Measurements from ENCODE around the gene AASDHPPT.
"Not testable (repeated sequence)": the region's sequence is repeated elsewhere in the genome, so short reads cannot be mapped to it uniquely, and the experiment has no call there.

Gene AASDHPPT, protein sequence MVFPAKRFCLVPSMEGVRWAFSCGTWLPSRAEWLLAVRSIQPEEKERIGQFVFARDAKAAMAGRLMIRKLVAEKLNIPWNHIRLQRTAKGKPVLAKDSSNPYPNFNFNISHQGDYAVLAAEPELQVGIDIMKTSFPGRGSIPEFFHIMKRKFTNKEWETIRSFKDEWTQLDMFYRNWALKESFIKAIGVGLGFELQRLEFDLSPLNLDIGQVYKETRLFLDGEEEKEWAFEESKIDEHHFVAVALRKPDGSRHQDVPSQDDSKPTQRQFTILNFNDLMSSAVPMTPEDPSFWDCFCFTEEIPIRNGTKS

DNA sequence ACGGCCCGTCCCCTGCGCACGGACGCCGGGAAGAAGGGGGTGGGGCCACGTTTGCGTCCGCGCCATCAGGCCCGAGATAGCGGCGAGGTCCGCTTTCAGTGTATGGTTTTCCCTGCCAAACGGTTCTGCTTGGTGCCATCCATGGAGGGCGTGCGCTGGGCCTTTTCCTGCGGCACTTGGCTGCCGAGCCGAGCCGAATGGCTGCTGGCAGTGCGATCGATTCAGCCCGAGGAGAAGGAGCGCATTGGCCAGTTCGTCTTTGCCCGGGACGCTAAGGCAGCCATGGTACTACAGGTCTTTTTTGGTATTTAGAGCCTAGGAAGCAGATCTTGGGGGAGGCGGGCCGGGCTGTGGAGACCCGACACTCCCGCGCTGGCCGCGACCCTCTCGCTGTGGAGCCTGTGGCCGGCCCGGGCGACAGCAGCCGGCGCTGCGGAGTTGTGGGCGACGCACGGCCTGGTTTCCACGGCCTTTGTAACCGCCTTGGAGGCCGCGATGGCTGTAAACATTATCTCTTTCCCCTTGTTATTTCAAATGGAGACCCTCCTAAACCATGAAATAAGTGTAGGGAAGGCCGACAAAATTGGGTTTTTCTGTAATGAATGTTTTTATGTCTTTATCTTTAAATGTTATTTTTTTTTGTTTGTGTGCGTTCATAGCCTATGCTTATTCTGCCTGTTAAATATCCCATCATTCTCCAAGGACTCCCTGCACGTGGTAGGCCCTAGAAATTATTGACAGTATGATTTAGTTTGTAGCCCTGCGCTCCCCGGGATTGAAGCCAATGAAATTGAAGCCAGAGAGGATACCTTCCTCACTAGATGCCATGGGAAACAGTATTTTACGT lies at the start of gene AASDHPPT:
Gene AASDHPPT (plus strand): TSS at position 54 of the 847 bp plus-strand sequence. CDS start 49 bp downstream, at position 103.
- peak; percentile 12 for DNase-seq (ENCODE audit: low read depth)

DNA sequence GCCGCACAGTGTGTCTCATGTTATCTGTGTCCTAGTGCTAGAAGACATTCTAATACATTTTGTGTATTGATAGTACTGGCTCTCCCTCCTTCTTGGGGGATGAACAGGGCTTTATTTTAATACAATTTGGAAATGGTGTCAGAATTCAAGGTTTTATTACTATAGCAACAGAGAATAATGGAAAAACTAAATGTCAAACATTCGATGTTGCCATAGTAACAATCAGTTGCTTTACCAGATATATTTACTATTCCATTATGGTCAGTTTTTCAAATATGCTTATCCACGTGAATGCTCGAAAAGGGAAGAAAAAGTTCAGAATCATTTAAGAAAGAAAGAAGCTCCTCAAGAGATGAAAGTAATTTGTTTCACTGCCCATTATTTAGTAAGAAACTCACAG lies 46.9 kb upstream of the AASDHPPT start:
- DNase-seq (ENCODE audit: low read depth): no peak

DNA sequence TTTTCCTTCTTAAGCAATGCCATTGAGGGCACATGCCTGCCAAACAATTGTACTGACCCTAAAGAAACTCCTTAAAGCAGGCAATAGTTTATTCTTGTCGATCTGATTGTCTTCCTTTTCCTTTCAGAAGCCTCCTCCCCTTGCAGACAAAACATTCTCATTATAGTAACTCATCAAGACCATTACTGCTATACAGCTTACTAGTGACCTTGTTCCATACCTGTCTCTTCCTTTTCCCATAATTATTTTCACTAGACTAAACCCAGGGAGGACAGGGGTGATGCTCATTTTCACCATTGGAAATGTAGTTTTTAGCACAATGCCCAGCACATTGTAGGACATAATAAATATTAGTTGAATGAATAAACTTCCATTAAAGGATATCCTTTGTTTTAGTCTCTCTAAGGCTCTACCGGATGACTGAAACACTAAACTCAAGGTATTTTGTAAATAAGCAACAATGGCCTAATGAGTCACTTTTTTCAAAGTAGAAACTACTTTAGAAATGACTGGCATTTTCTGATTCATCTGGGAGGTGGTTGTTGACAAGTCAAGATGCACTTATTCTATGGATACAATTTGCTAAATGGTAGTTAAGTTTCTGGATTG lies 46.2 kb upstream of the AASDHPPT start:
- no peak for DNase-seq (ENCODE audit: low read depth)

DNA sequence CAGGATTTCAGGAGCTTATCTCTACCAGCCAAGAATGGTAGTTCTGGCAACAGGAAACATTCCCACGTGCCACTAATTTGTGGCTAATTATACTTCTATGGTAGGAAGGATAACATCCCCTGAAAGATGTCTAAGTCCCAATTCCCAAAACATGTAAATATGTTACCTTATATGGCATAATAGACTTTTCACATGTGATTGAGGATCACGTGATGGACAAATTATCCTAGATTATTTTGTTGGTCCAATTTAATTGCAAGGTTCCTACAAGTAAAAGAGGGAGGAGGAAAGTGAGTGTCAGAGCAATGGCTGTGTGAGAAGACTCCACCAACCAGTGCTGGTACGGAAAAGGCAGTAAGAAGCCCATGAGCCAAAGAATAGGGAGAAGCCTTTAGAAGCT lies 45.5 kb upstream of the AASDHPPT start:
- DNase-seq (ENCODE audit: low read depth): no peak

DNA sequence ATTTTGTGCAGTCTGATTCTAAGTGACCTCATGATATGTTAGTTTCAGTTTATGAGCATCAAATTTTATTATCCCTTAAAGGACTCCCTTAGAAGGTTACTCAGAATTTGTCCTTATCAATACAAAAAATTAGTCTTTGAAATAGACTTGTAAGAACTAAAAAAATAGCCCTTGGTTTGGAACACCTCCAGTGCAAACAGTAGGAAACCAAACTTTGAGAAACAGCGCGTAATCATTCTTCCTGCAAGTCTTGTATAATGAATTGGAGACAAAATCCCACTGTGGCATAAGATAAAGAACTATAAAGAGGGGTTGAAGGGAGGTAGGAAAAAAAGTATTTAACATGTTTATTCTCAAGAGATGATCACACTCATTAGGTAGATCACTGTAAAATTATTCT lies 44.6 kb upstream of the AASDHPPT start:
- DNase-seq (ENCODE audit: low read depth): no peak

DNA sequence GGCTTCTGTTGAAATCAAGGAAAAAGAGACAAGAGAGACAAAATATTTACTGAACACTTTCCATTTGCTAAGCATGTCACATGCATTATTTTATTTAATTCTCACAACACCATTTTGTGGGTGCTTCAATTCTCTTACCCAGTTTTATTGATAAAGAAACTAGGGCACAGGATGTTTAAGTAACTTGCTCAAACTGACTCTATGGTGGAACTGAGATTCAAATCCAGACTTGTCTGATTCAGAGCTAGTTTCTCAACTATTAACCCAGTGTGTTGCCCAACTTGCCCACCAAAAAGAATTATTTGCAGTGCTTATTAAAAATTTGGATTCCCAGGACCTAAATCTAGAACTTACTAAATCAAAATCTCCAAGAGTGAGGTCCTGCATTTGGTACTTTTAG lies 33.9 kb upstream of the AASDHPPT start:
- DNase-seq (ENCODE audit: low read depth): no peak

DNA sequence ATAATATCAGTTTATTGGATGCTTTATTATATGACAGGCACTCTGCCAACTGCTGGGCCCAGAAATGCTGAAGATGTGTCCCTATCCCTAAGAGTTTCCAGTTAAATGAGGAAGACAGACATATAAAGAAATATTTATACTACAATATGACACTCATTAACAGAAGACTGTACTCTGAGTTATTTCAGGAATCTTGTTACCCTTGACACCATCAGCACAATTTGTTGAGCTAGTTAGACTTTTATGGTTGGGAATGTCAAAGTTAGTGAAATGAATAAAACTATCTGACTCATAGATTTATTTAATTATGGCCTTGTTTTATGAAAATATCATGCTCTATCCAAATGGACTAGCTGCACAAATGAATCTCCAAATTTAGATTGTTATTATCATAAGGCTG lies 29.8 kb upstream of the AASDHPPT start:
- DNase-seq (ENCODE audit: low read depth): no peak

DNA sequence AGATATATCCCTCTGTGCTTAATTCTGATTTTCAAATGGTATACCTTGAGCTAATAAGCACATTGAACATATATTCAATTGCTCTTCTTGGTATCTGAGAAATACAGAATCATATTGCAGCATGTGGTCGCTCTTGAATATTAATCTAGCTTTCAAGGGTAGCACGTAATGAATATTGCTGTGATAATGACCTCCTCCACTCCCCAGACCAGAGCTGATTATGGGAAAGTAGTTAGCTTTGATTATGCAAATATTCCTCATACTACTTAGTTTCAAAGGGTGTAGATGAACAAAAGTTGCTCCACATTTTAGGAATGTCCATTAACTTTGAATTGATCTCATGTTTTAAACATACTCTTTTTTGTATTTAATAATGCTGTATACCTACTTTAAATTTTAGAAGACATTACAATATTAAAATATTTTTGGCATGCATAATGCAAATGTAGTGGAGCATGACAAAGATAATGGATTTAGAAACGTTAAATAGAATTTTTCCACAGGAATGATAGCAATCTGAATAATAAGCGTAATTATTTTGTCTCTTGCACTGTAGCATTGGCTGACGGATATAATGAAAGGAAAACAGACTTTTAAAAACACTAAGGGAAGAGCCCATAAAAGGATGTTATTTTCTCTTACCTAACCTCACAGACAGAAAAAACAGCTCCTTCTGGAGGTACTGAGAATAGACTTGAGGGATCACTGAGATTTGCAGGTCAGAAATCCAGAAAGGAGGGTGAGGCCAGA lies 27.6 kb upstream of the AASDHPPT start:
- no peak for DNase-seq (ENCODE audit: low read depth)

DNA sequence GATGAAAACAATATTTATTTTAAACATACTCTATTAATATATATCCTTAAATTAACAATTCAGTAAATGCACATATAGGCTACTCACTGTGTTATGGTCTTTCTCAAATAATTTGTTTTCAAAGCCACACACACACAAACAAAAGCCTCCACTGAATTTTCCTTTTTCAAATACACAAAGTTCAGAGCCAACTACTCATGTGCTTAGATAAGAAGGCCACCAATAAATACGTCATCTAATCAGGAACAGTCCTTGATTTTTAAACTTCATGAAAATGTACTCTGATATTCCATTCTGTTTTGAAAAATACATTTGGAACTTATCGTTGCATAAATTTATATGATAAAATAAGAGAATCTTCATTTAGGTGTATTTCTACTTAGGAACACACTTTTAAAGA lies 26.4 kb upstream of the AASDHPPT start:
- DNase-seq (ENCODE audit: low read depth): no peak

DNA sequence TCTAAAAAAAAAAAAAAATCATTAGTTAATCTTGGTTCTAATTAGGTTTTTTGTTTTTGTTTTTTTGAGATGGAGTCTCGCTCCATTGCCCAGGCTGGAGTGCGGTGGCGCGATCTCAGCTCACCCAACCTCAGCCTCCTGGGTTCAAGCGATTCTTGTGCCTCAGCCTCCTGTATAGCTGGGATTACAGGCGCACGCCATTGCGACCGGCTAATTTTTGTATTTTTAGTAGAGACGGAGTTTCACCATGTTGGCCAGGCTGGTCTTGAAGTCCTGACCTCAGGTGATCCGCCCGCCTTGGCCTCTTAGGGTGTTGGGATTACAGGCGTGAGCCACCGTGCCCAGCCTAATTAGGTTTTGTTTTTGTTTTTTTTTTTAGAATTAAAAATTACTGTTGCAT lies 19.1 kb upstream of the AASDHPPT start:
- not testable (repeated sequence) for DNase-seq (ENCODE audit: low read depth)

DNA sequence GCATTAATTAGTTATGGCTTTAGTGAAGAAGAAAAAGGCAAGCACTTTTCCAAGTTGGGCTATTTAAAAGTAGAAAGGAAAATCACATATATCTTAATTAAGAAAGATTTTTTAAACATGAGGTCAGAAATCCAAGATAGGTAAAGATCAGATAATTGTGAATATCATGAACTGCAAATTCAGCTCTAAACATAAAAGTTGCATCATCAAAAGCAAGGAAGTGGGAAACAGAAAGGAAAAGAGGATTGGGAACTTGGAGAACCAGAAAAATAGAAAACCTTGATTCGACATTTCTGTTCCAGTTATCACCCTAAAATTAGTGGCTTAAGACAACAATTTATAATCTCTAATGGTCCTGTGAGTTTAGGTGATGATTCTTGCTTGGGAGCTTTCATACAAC lies 17.8 kb upstream of the AASDHPPT start:
- DNase-seq (ENCODE audit: low read depth): no peak

DNA sequence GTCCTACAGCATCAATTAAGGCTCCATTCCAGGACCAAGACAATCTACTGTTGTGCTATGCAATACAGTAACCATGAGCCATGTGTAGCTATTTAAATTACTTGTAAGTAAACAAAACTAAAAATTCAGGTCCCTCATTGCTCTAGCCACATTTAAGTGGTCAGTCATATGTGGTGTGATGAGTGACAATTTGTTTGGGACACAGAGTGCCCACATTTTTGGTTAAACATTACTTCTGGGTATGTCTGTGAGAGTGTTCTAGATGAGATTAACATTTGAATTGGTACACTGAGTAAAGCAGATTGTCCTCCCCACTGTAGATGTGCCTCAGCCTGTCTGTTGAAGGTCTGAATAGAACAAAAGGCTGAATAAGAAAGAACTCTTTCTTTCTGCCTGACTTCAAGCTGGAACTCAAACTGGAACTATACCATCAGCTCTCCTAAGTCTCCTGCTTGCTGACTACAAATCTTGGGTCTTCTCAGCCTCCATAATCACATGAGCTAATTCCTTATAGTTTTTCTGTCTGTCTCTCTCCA lies 16.1 kb upstream of the AASDHPPT start:
- DNase-seq (ENCODE audit: low read depth): no peak

DNA sequence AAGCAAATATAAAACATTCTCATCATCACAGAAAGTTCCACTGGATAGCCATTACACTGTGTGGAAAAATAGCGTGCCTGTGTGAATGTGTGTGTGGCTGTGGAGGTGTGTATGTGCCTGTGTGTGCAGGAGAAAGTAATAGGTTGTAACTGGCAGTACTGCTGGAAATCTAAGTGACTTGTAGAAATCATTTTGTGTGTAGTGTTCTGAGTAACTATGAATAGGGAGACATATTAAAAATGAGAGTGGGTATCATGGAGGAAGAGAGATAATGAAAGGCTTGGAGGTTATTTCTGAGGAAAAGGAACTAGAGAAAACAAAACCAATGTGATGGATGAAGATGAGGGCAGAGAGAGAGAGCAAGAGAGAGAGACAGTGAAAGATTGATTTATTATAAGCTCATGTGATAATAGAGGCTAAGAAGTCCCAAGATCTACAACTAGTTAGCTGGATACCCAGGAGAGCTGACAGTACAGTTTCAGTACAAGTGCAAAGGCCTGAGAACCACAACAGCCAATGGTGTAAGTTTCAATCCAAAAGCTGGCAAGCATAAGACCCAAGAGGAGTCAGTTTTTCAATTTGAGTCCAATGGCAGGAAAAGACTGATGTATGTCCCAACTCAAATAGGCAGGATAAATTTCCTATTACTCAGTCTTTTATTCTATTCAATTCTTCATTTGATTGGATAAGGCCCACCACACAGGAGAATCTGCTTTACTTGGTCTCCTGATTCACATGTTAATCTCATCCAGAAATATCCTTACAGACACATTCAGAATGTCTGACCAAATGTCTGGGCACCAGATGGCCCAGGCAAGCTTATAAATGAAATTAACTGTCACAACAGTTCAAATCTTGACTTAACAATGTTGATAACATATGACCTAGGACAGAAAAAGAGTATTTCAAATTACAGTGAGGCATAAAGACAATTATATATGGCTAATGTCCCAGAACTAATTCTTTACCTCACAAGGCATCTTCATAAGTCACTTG lies 15.2 kb upstream of the AASDHPPT start:
- no peak for DNase-seq (ENCODE audit: low read depth)

DNA sequence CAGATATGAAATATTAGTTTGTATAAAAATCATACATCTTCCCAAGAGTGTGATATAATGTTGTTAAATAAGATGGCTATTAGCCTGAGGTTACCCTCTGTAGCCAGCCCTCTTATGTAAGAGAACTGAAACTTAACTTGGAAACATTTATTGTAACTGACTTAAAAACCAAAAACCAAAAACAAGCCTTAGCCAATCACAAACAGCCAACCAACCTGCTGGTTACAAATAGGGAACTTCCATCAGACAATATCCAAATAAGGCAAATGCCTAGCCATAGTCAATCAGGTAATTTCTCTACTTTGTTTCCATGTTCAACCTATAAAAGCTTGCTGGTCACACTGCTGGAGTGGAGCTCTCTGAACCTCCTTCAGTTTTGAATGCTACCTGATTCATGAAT lies 14.5 kb upstream of the AASDHPPT start:
- no peak for DNase-seq (ENCODE audit: low read depth)

DNA sequence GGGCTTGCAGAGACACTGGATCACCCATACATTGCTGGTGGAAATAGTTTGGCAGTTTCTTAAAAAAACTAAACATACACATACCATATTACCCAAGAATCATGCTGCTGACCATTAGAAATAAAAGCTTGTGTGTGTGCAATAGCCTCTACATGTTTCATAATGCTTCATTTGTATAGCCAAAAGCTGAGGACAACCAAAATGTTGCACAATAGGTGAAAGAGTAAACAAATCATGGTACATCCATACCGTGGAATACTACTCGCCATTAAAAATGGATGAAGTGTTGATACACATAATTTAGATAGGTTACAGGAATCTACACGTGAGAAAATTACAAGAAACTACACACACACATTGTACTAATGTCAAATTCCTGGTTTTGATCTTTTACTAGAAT lies 6.9 kb upstream of the AASDHPPT start:
- DNase-seq (ENCODE audit: low read depth): no peak

DNA sequence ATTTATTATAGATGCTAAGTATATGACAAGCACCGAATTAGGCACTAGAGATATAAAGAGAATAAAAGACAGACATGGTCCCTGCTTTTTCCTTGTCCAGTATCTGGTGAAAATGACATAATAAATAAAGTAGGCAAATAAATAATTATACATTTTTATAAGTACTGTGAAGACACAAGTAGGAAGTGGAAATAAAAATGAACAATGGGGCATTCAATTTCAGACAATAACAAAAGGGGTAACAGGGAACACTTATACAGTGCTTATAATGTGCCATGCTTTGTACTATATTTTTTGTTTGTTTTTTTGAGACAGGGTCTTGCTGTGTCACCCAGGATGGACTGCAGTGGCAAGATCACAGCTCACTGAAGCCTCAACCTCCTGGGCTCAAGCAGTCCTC lies 4.7 kb upstream of the AASDHPPT start:
- DNase-seq (ENCODE audit: low read depth): no peak

DNA sequence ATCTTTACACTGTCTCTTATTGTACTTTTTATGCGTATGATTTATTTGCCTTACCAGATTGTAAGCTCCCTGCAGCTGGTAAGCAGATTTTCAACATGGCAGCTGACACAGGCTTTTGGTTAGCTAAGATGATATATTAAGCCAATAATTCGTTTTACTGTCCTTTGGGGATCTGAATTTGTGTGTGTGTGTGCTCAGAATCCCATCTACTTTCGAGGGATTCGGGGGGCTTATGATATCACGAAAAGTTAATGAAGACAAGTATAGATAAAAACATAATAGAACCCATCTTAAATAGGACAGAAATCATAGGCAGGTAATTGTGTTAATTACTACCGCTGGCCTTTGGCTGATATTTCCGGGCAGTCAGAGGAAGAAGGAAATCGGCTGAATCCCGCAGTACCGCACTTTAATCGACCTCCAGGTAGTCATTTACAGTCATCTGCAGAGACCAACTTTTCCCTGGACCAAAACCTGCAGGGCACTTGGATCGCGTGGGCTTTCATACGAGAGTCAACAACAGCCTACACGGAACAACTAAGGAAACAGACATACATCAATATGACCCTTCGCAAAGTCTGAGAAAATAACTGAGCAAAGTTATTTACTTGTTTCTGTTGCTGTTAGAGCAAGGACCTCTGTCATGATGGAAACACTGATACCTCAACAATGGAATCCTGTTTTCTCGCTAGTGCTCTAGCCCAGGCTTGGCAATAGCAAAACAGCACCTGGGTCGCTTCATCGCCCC lies 1.1 kb upstream of the AASDHPPT start:
- DNase-seq (ENCODE audit: low read depth): no peak

DNA sequence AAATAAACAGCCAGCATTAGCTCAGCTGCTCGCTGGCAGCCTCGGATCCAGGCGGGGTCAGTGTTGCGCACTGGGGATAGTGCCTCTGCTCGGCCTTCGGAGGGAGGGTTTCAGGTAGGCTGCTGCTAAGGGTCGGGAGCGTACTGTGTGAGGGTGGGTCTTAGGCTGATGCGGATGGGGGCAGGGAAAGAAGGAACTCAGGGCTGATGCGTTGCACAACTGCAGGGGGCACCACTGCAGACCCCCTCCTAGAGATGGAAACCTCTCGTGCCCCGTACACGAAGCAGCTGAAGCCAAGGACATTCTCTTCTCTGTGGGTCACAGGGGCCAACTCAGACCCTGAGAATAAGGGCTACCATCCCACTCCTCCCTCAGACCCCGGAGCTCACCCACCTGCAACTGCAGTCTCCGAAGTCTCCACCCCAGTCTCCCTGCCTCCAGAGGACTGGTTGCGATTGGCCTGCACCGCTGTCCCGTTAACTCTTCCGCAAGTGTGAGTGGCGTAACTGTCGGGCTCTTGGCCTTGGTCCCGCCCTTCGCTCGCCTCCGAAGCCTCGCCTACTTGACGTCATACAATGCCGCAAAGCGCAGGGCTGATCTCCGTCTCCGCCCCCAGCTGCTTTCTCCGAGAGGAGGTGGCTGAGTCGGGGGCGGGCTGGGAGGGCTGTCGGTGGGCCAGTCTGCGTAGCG lies 398 bp upstream of the AASDHPPT start, which contains the start of gene KBTBD3:
Gene KBTBD3 (minus strand): TSS at position 429 of the 690 bp plus-strand sequence. CDS start 18,250 bp downstream, outside the sequence.
- peak; percentile 99 for DNase-seq (ENCODE audit: low read depth)

DNA sequence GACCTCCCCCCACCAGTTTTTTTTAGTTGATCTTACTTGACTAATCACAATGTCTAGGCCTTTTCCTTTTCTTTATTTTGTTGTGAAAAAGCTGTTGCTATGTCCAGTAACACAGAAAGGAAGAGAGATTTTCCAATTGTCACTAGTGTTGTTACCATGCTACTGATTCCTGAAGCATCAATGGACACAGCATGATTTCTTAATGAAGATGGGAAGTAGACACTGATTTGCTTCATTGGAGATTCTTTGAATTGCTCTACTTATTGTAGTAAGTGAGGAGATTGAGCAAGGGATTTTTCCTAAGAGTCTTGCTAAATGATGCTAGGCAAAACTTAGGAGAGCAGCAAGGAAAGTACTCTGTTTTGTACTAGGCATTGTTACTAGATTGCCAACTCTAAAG lies 4.6 kb downstream of the AASDHPPT start:
- no peak for DNase-seq (ENCODE audit: low read depth)
